Karpas-422 (cell line): ENCODE data around the gene HNRNPK. TPM values are rescaled to one million over a fixed set of nuclear protein-coding genes. Genes with fewer than 3 reads are reported as not detected.

ENCODE experiments used
- DNase-seq: peaks from one replicate; pipeline ENCODE4 v3.0.0-alpha.2; 2015
- H2AFZ ChIP-seq: fragments of 200-600 bp; sonication (generic); 2 replicates; pipeline ENCODE4 v1.6.1; 2014; ENCODE audit warnings: antibody characterized with exemption, low read length, mixed read lengths
- H3K27ac ChIP-seq: fragments of 200-600 bp; sonication (generic); 2 replicates; pipeline ENCODE4 v1.5.1; 2014; ENCODE audit warnings: mild to moderate bottlenecking, low read length, moderate library complexity
- H3K27me3 ChIP-seq: fragments of 200-600 bp; sonication (generic); 2 replicates; pipeline ENCODE4 v1.6.1; 2014; ENCODE audit warnings: low read length, mixed read lengths
- H3K36me3 ChIP-seq: fragments of 200-600 bp; sonication (generic); 2 replicates; pipeline ENCODE4 v1.6.1; 2014; ENCODE audit warnings: low read length, mixed read lengths; ENCODE audit not compliant: insufficient read depth
- H3K4me1 ChIP-seq: fragments of 200-600 bp; sonication (generic); 2 replicates; pipeline ENCODE4 v1.6.1; 2014; ENCODE audit warnings: mild to moderate bottlenecking, low read length, mixed read lengths
- H3K4me2 ChIP-seq: fragments of 200-600 bp; sonication (generic); 2 replicates; pipeline ENCODE4 v1.6.1; 2014; ENCODE audit warnings: low read length, low read depth, mild to moderate bottlenecking; ENCODE audit not compliant: poor library complexity, severe bottlenecking
- H3K4me3 ChIP-seq: fragments of 200-600 bp; sonication (generic); 2 replicates; pipeline ENCODE4 v1.5.1; 2014; ENCODE audit warnings: mild to moderate bottlenecking, antibody characterized with exemption, low read length, mixed read lengths
- H3K79me2 ChIP-seq: fragments of 200-600 bp; sonication (generic); 2 replicates; pipeline ENCODE4 v1.6.1; 2014; ENCODE audit warnings: mild to moderate bottlenecking, low read length, mixed read lengths
- H3K9ac ChIP-seq: fragments of 200-600 bp; sonication (generic); 2 replicates; pipeline ENCODE4 v1.6.0; 2014; ENCODE audit warnings: low read length
- H3K9me2 ChIP-seq: fragments of 200-600 bp; sonication (generic), shearing (Covaris generic); replicated peaks from 2 replicates; pipeline ENCODE4 v1.6.0; 2014; ENCODE audit warnings: mild to moderate bottlenecking, low read length, moderate library complexity; ENCODE audit not compliant: insufficient read depth
- H3K9me3 ChIP-seq: fragments of 300-700, 200-600 bp; sonication (generic); 2 replicates; pipeline ENCODE4 v1.6.1; 2014; ENCODE audit warnings: low read length, mixed read lengths
- H4K20me1 ChIP-seq: fragments of 200-600 bp; sonication (generic); 2 replicates; pipeline ENCODE4 v1.6.1; 2014; ENCODE audit warnings: mild to moderate bottlenecking, antibody characterized with exemption, low read length, low read depth; ENCODE audit not compliant: insufficient read depth
- total RNA-seq: library from RNA; depleted of rRNA; stranded (reverse); fragments of >200 nt; shearing (Covaris generic); gene quantifications from 2 replicates; pipeline ENCODE4 v1.2.3, GENCODE V29; 2014; ENCODE audit warnings: low replicate concordance; rRNA removed

The HNRNPK gene
- total RNA-seq, result 513 and 558 TPM in 2 replicates

- H3K9ac ChIP-seq, result peak within 1 kb of the TSS; percentile 100
- peak within 1 kb of the TSS; percentile 94 for H3K27ac ChIP-seq
- H2AFZ ChIP-seq, result no peak within 1 kb of the TSS
- H3K4me2 ChIP-seq, result peak within 1 kb of the TSS; percentile 77
- H4K20me1 ChIP-seq, result peaks cover 45% of the 10 kb centered on the region
- peaks cover 94% of the 10 kb centered on the region for H3K79me2 ChIP-seq
- H3K4me3 ChIP-seq, result peak within 1 kb of the TSS; percentile 91
- H3K9me2 ChIP-seq, result no peaks in the 10 kb centered on the region
- DNase-seq, result peak; percentile 99
- H3K9me3 ChIP-seq, result no peaks in the 10 kb centered on the region
- H3K27me3 ChIP-seq, result no peaks in the 10 kb centered on the region
- peaks cover 45% of the 10 kb centered on the region for H3K36me3 ChIP-seq
- peaks cover 50% of the 10 kb centered on the region for H3K4me1 ChIP-seq
Observed at GRCh38 chr9:83979812-83980394, at the start of gene HNRNPK. HNRNPK (minus strand) TSS chr9:83980215; CDS start chr9:83978252, 1,963 bp downstream.

DNA sequence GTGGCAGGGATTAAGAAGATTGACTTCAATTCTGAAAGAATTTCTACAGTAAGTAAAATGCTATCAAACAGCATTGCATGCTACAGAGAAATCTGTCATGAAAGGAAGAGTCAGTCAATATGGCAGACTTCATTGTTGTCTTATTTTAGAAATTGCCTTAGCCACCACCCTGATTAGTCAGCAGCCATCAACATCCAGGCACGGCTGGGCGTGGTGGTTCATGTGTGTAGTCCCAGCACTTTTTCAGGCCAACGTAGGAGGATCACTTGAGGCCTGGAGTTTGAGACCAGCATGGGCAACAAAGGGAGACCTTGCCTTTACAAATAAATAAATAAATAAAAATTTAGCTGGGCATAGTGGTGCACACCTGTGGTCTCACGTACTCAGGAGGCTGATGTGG is 47.2 kb upstream of the HNRNPK start:
- Histone ChIP-seq H3K79me2 (no peaks in the 10 kb centered on the region), H3K27me3 (no peaks in the 10 kb centered on the region), H4K20me1 (no peaks in the 10 kb centered on the region), H3K36me3 (no peaks in the 10 kb centered on the region), H3K4me1 (no peaks in the 10 kb centered on the region), H3K9ac (no peak overlapping the region), H3K27ac (no peak overlapping the region), H3K9me3 (no peaks in the 10 kb centered on the region), H3K9me2 (no peaks in the 10 kb centered on the region), H2AFZ (no peak overlapping the region), H3K4me3 (no peak overlapping the region), H3K4me2 (no peak overlapping the region)
- DNase-seq, result no peak

- Histone ChIP-seq H2AFZ (no peak overlapping the region), H3K9me2 (no peaks in the 10 kb centered on the region), H3K4me3 (no peak overlapping the region), H3K9me3 (no peaks in the 10 kb centered on the region), H3K36me3 (no peaks in the 10 kb centered on the region), H3K79me2 (no peaks in the 10 kb centered on the region), H3K27me3 (no peaks in the 10 kb centered on the region), H3K27ac (no peak overlapping the region), H3K4me2 (no peak overlapping the region), H3K9ac (no peak overlapping the region), H3K4me1 (no peaks in the 10 kb centered on the region), H4K20me1 (no peaks in the 10 kb centered on the region)
- no peak for DNase-seq
Observed at GRCh38 chr9:84024041-84024575, 44.1 kb upstream of the HNRNPK start.

- Histone ChIP-seq H3K79me2 (no peaks in the 10 kb centered on the region), H3K4me1 (no peaks in the 10 kb centered on the region), H3K9me2 (no peaks in the 10 kb centered on the region), H3K4me2 (no peak overlapping the region), H2AFZ (no peak overlapping the region), H4K20me1 (no peaks in the 10 kb centered on the region), H3K27me3 (no peaks in the 10 kb centered on the region), H3K9ac (no peak overlapping the region), H3K9me3 (no peaks in the 10 kb centered on the region), H3K27ac (no peak overlapping the region), H3K4me3 (no peak overlapping the region), H3K36me3 (peaks cover 7% of the 10 kb centered on the region; the same call in 1 of the 2 replicates)
- no peak for DNase-seq
Observed at GRCh38 chr9:84007662-84008061, 27.6 kb upstream of the HNRNPK start.

GRCh38 chr9:84003246-84003645 is 23.2 kb upstream of the HNRNPK start:
- Histone ChIP-seq H3K4me3 (no peak overlapping the region), H3K4me2 (no peak overlapping the region), H2AFZ (no peak overlapping the region), H3K36me3 (peaks cover 34% of the 10 kb centered on the region), H3K9ac (no peak overlapping the region), H4K20me1 (peaks cover 4% of the 10 kb centered on the region; the same call in 1 of the 2 replicates), H3K9me3 (no peaks in the 10 kb centered on the region), H3K27me3 (no peaks in the 10 kb centered on the region), H3K9me2 (no peaks in the 10 kb centered on the region), H3K79me2 (peaks cover 13% of the 10 kb centered on the region), H3K27ac (no peak overlapping the region), H3K4me1 (no peaks in the 10 kb centered on the region)
- no peak for DNase-seq

GRCh38 chr9:84002344-84002743 is 22.3 kb upstream of the HNRNPK start:
- Histone ChIP-seq H2AFZ (no peak overlapping the region), H3K27ac (no peak overlapping the region), H3K27me3 (no peaks in the 10 kb centered on the region)

DNA sequence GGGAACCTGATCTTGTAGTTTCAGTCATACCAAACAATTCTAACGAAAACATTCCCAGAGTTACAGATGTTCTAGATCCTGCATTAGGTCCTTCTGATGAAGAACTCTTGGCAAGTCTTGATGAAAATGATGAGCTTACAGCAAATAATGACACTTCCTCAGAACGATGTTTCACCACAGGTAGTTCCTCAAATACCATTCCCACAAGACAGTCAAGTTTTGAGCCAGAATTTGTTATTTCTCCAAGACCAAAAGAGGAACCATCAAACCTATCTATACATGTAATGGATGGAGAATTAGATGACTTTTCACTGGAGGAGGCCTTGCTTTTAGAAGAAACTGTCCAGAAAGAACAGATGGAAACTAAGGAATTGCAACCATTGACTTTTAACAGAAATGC is 21.6 kb upstream of the HNRNPK start:
- peaks cover 34% of the 10 kb centered on the region for H3K36me3 ChIP-seq
- DNase-seq, result no peak
- no peaks in the 10 kb centered on the region for H3K4me1 ChIP-seq

More at GRCh38 chr9:84002344-84002743, 22.3 kb upstream of the HNRNPK start:
- Histone ChIP-seq H3K4me2 (no peak overlapping the region), H3K9me2 (no peaks in the 10 kb centered on the region), H3K9me3 (no peaks in the 10 kb centered on the region), H3K79me2 (peaks cover 20% of the 10 kb centered on the region), H3K9ac (no peak overlapping the region), H3K4me3 (no peak overlapping the region), H3K4me1 (no peaks in the 10 kb centered on the region), H3K36me3 (peaks cover 34% of the 10 kb centered on the region), H4K20me1 (peaks cover 4% of the 10 kb centered on the region; the same call in 1 of the 2 replicates)
- no peak for DNase-seq

DNA sequence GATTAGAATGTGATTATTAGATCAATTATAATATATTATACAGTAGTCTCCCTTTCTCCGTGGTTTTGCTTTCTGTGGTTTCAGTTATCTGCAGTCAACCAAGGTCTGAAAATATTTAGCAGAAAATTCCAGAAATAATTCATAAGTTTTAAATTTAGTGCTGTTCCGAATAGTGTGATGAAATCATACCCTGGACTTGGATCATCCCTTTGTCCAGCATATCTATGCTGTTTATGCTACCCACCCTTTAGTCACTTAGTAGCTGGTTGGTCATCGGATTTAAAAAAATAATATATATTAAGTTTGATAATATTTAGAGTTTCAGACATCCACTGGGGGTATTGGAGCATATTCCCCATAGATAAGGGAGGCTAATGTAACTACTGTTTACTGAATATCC is 20.2 kb upstream of the HNRNPK start:
- peaks cover 37% of the 10 kb centered on the region for H3K36me3 ChIP-seq
- H3K4me1 ChIP-seq, result no peaks in the 10 kb centered on the region
- peaks cover 4% of the 10 kb centered on the region; the same call in 1 of the 2 replicates for H4K20me1 ChIP-seq
- no peaks in the 10 kb centered on the region for H3K27me3 ChIP-seq
- no peak for DNase-seq
- H3K9me3 ChIP-seq, result no peaks in the 10 kb centered on the region
- H3K79me2 ChIP-seq, result peaks cover 38% of the 10 kb centered on the region
- H3K4me2 ChIP-seq, result no peak overlapping the region
- H3K4me3 ChIP-seq, result no peak overlapping the region
- no peak overlapping the region for H2AFZ ChIP-seq
- no peaks in the 10 kb centered on the region for H3K9me2 ChIP-seq
- H3K27ac ChIP-seq, result no peak overlapping the region
- no peak overlapping the region for H3K9ac ChIP-seq

More for the DNA sequence above, 21.6 kb upstream of the HNRNPK start:
- H3K79me2 ChIP-seq, result peaks cover 24% of the 10 kb centered on the region
- H4K20me1 ChIP-seq, result peaks cover 4% of the 10 kb centered on the region; the same call in 1 of the 2 replicates
- no peak overlapping the region for H3K4me2 ChIP-seq
- no peaks in the 10 kb centered on the region for H3K27me3 ChIP-seq
- H2AFZ ChIP-seq, result no peak overlapping the region
- no peak overlapping the region for H3K27ac ChIP-seq
- no peaks in the 10 kb centered on the region for H3K9me2 ChIP-seq
- no peaks in the 10 kb centered on the region for H3K9me3 ChIP-seq
- no peak overlapping the region for H3K9ac ChIP-seq
- H3K4me3 ChIP-seq, result no peak overlapping the region
